HG02759 (cell line): ENCODE data around the gene KRTAP5-11.
"Not testable (repeated sequence)": the region's sequence is repeated elsewhere in the genome, so short reads cannot be mapped to it uniquely, and the experiment has no call there.

Experiments used
- ATAC-seq: cut with Tn5 transposase; IDR thresholded peaks from one replicate; pipeline ENCODE4 v1.9.1; 2021; ENCODE audit warnings: mild to moderate bottlenecking, moderate library complexity; ENCODE audit not compliant: unreplicated experiment

KRTAP5-11 gene

DNA sequence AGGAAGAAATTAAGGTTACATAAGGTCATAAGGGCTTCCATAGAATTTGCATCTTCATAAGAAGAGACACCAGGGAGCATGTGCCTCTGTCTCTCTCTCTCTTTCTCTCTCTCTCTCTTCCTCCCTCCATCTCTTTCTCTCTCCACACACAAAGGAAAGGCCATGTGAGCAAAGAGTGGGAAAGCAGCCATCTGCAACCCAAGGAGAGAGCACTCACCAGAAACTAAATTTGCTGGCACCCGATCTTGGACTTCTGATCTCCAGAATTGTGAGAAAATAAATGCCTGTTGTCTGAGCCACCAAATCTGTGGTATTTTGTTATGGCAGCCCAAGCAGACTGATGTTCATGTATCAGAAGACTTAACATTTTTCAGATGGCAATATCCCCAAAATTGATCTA, 23.7 kb downstream of the KRTAP5-11 start:
- ATAC-seq: no peak

DNA sequence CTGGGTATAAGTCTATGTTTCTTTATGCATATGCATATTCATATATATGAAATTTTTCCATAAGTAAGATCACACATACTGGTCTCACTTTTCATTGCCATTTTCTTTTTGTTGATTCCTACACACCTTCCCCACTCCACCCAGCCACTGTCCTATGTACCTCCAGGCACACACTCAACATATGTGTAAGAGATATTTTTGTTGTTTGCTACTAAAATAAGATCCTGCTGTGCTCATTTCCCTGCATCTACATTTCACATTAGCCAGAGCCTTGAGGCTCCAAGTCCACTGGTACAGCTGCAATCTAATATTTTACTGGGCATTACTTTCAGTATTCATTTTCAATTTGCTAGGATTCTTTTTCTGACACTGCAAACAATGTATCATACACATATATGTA, 25.4 kb downstream of the KRTAP5-11 start:
- ATAC-seq: no peak

DNA sequence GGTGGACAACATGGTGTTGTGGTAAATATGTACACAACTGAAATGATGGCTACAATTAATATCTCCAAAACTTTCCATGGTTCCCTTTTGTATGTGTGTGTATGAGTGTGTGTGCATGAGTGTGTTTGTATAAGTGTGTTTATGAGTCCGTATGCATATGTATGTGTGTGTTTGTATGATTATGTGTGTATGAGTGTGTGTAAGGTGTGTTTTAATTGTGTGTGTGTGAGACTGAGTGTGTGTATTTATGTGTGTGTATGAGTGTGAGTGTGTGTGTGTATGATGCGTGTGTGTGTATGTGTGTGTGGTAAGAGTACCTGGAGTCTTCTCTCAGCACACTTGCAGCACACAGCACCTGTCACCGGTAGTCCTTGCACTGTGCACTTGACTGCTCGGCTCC, 26.7 kb downstream of the KRTAP5-11 start:
- ATAC-seq: no peak

DNA sequence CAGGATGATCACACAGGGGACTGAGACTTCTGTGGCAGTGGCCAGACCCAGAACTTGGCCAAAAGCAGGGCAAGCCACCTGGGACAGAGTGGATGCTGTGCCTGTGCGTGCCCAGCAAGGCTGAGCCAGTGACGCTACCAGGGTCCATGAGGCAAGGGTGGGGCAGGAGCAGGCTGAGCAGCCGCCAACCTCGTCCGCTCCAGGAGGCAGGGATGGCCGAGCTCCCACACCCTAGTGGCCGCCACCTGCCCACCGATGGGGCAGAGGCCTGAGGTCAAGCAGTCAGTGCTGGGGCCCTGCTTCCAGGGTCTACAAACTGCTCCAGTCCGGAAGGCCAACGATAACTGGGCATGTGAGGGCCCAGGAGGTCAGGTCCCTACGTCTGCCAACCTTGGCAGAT, 27.2 kb downstream of the KRTAP5-11 start:
- ATAC-seq: no peak

DNA sequence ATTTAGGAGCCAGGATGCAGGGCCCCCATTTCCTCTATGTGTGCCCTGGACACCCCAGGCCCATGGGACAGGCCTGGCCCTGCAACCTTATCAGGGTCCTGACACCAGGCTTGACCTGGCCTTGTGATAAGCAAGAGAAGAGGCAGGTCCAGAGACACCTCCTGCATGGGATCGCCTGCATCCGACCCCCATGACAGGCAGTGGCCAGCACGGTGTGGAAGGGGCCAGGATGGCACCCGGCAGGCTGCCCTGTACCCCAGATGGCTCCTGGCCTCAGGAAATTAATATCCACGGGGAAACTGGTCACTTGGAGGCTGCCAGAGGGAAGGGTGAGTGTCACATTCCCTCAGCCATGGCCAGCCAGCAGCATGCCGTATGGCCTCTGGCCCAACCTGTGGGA, 27.7 kb downstream of the KRTAP5-11 start:
- ATAC-seq: no peak

DNA sequence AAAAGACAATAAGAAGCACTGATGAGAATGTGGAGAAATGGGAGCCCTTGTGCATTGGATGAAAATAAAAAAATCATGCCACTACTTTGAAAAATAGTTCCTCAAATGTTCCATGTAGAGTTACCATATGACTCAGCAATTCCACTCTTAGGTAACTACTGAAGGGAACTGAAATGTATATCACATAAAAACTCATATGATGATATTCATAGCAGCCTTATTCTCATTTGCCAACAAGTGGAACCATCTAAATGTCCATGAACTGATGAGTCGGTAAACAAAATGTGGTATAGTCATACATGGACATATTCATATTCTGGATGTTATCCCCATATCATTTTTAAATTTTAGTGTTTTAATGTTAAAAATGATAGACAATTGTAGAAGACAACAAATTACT, 31.0 kb downstream of the KRTAP5-11 start:
- no peak for ATAC-seq

DNA sequence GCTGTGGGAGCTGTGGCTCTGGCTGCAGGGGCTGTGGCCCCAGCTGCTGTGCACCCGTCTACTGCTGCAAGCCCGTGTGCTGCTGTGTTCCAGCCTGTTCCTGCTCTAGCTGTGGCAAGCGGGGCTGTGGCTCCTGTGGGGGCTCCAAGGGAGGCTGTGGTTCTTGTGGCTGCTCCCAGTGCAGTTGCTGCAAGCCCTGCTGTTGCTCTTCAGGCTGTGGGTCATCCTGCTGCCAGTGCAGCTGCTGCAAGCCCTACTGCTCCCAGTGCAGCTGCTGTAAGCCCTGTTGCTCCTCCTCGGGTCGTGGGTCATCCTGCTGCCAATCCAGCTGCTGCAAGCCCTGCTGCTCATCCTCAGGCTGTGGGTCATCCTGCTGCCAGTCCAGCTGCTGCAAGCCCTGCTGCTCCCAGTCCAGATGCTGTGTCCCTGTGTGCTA, 33.9 kb downstream of the KRTAP5-11 start:
- no peak for ATAC-seq

DNA sequence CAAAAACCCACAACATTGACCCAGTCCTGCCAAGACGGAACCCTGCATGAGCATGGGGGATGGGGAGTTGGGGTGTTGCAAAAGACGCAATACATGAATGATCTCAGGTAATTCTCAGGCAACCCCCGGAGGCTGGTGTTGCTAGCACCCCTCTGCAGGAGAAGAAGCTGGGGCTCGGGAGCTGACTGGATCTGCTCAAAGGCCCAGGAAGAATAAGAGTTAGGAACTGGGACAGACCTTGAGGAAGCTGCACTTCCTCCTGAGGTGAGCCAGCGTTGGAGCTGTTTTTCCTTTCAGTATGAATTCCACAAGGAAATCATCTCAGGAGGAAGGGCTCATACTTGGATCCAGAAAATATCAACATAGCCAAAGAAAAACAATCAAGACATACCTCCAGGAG, 34.6 kb downstream of the KRTAP5-11 start, which contains the start of gene KRTAP5-9:
Gene KRTAP5-9 (plus strand): TSS at position 301 of the 400 bp plus-strand sequence. CDS start 238 bp downstream, outside the sequence.
- no peak for ATAC-seq

DNA sequence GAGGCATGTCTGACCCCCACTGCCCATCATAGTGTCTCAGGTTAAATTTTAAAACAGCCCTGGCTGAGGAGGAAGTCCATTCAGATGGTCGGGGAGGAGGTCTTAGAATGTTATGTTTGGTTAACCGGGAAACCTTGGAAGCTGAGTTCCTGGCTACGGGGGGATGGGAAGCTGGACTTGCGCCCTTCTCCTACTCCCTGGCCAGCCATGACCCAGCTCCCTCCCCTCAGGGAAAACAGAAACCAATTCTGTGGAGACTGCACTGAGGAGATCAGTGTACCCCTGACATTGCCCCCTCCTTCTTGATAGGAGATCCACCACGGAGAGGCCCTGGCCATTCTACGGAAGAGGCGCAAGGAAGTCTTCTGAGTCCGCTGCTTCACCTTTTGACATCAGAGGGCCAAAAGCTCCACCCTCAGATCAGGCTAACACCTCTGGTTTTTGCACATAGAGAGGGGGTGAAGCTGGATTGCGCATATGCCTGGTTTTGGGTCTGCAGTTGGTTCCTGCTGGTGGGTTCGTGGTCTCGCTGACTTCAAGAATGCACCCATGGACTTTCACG, 37.2 kb downstream of the KRTAP5-11 start:
- ATAC-seq: no peak

DNA sequence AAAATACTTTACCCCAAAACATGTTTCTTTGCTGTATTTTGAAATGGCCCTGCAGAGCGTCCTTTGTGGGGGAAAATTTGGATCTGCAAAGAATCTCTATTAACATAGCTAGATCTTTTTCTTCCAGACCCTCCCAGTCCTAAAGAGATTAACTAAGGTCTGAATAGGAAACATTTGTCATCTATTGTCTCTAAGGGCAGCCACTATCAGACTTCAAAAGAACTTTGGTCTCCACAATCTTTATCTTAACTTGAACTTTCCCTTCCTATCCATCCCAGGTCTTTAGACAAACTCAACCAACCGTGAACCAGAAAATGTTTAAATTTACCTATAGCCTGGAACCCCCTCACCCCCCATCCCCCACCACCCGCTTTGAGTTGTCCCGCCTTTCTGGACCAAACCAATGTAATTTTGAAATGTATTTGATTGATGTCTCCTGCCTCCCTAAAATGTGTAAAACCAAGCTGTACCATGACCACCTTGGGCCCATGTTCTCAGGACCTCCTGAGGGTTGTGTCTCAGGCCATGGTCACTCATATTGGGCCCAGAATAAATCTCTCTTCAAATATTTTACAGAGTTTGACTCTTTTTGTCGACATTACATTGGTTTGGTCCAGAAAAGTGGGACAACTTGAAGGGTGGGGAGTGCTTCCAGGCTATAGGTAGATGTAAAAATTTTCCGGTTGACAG, 38.0 kb downstream of the KRTAP5-11 start:
- ATAC-seq: no peak

DNA sequence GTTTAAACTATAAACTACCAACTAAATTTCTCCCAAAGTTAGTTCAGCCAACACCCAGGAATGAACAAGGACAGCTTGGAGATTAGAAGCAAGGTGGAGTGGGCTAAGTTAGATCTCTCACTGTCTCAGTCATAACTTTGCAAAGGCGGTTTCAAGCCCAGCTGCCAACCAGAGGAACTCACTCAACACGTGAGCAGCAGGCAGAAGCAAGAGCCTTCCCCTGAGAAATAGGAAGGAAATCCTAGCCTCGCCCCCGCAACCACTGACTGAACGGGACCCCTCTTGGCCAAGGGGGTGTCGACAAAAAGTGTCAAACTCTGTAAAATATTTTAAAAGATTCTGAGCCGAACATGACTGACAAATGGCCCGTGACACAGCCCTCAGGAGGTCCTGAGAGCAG, 38.8 kb downstream of the KRTAP5-11 start:
- no peak for ATAC-seq

DNA sequence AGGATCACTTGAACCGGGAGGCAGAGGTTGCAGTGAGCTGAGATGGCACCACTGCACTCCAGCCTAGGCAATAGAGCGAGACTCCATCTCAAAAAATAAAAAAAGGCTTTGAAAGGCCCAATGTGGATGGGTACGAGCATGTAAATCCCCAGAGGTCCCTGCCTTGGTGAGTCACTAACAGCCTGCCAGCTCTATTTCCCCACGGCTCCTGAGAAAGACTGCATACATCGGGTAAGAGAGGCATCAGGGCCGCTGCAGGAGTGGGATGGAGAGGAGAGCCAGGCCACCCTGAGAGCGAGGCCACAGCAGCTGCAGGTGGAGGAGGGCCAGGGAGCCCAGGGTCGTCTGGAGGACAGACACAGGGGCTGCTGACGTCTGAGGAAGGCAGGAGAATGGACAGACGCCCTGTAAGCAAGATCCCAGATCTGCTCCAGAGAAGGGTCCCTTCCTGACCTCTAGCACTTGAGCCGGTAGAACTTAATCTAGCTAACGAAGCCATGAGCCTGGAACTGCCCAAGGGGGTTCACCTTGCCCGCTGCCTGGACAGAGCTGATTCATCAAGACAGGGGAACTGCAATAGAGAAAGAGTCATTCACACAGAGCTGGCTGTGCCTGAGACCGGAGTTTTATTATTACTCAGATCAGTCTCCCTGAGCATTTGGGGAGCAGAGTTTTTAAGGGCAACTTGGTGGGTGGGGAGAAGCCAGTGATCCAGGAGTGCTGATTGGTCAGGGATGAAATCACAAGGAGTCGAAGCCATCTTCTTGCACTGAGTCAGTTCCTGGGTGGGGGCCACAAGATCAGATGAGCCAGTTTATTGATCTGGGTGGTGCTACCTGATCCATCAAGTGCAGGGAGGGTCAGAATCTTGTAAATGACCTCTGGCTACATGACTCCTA, 39.5 kb downstream of the KRTAP5-11 start:
- ATAC-seq: no peak

DNA sequence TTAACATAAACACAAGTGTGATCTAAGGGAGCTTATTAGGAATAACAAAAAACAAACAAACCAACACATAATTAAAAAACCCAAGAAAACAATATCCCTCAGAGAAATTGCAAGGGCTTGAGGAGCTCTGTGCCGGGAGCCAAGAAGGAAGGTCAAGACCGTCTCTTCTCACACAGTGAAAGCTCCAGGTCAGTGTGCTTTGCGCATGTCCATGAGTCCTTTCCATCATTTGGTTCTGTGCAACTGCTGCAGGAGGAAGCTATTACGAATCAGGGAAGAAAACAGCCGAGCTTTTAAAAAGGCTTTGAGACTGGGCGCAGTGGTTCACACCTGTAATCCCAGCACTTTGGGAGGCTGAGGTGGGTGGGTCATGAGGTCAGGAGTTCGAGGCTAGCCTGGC, 40.3 kb downstream of the KRTAP5-11 start:
- ATAC-seq: no peak

DNA sequence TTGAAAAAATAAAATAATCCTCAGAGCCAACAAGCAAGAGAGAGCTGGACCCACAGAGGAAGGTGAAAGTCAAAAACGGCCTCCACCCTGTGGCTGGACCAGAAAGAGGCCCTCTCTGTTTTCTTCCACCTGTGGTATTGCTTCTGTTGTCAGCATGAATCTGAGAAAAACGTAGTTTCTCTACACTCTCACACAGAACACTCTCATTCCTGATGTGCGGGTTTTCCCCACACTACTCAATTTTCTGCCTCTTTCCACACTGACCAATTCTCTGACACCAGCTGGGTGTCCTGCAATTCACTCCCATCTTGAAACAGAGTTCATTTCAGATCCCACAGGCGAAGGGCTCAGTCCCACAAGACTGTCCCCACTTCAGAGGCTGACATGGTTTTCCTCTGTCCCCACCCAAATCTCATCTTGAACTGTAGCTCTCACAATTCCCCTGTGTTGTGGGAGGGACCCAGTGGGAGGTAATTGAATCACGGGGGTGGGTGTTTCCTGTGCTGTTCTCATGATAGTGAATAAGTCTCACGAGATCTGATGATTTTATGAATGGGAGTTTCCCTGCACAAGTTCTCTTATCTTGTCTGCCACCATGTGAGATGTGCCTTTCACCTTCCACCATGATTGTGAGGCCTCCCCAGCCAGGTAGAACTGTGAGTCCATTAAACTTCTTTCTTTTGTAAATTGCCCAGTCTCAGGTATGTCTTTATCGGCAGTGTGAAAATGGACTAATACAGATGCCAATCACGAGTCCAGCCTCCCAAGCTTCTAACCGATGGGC, 42.0 kb downstream of the KRTAP5-11 start:
- ATAC-seq: not testable (repeated sequence)

DNA sequence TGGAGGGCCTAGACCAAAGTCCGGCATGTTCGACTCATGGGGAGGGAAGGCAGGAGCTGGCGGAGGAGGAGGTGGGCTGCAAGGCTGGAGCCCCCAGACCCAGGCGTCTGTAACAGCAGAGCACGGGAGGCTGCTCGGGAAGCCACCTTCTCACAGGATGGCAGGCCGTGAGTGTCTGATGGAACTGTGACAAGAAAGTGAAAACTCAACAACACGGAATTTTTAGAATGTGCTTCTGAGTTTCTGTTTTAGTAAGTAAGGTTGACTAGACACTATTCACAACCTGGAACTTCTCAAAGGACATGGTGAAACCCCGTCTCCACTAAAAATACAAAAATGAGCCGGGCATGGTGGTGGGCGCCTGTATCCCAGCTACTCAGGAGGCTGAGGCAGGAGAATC, 42.7 kb downstream of the KRTAP5-11 start:
- not testable (repeated sequence) for ATAC-seq

DNA sequence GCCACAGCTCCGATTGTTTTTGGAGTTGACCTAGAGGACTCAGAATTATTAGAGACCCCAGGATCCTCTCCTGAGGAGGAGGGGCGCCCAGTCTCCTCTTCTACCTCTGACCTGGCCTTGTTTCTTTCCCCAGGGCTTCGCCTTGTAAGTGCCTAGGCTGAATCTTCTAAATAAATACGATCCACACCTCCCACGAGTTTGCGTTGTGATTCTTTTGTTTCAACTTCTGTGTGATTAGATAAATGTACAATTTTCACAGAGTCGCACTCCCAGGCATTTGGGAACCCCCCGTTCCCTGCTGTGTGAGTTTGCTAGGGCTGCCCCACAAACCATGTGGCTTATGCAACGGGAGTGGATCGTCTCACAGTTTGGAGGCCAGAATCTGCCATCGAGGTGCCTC, 43.7 kb downstream of the KRTAP5-11 start:
- no peak for ATAC-seq

DNA sequence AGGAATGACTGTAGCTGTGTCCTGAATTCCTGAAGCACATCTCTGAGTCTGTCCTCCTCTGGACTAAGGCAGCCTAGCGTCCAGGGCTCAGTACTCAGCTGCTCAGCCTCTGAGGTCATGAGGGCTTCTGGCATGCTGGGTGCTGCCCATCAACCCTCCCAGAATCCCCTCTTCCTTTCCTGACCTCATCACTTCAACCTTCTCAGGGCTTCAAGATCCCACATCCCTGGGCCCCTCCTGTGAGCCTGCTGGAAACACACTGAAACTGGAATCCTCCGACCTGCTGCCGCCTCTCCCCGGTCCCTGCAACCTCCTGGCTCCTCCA, 44.0 kb downstream of the KRTAP5-11 start:
- no peak for ATAC-seq

DNA sequence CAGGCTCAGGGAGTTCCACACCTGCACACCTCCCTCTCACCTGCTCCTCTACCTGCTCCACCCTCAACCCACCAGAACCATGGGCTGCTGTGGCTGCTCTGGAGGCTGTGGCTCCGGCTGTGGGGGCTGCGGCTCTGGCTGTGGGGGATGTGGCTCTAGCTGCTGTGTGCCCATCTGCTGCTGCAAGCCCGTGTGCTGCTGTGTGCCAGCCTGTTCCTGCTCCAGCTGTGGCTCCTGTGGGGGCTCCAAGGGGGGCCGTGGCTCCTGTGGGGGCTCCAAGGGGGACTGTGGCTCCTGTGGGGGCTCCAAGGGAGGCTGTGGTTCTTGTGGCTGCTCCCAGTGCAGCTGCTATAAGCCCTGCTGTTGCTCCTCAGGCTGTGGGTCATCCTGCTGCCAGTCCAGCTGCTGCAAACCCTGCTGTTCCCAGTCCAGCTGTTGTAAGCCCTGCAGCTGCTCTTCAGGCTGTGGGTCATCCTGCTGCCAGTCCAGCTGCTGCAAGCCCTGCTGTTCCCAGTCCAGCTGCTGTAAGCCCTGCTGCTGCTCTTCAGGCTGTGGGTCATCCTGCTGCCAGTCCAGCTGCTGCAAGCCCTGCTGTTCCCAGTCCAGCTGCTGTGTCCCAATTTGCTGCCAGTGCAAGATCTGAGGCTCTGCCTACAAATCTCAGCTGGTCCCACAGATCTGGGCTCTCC, 44.6 kb downstream of the KRTAP5-11 start, which contains the start of gene KRTAP5-8:
Gene KRTAP5-8 (plus strand): TSS at position 49 of the 689 bp plus-strand sequence. CDS start 31 bp downstream, at position 80.
- ATAC-seq: not testable (repeated sequence)

DNA sequence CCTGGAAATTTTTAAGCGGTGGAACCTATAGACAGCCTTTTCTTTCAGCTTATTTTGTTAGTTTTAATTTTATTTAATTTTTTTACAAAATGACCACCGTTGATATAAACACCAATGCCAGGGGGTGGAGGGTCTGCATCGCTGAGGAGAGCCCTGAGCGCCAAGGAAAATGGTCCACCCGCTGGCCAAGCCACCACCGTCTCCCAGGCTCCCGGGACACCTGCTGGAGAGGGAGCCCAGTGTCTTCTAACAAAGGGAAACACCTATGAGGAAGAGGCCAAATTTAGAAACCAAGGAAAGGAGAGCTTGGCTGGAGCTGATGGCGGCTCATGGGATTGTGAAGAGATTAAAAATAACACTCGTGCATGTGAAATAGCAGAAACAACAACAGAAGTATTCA, 45.1 kb downstream of the KRTAP5-11 start:
- ATAC-seq: no peak

DNA sequence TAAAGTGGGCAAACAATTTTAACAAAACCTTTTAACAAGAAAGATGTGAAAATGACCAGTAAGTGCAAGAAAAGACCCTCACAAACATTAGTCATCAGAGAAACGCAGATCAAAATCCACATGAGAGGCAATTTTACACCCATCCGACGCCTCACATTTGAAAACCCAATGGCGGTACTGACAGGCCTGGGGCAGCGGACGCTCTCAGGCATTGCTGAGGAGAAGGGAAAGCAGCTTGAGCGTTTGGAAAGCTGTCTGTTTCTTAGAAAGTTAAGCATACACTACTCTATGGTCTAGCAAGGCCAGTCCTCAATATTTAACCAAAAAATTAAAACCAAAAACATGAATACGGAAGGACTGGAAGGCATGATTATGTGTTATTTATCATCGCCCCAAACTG, 46.9 kb downstream of the KRTAP5-11 start:
- ATAC-seq: no peak
